Midbrain (tissue), 1 donor: Measurements from ENCODE around the gene NFIA.

Source experiments
- DNase-seq: peaks from one replicate; lab custom pipeline; 2025; lab: John Stamatoyannopoulos, UW

NFIA gene

DNA sequence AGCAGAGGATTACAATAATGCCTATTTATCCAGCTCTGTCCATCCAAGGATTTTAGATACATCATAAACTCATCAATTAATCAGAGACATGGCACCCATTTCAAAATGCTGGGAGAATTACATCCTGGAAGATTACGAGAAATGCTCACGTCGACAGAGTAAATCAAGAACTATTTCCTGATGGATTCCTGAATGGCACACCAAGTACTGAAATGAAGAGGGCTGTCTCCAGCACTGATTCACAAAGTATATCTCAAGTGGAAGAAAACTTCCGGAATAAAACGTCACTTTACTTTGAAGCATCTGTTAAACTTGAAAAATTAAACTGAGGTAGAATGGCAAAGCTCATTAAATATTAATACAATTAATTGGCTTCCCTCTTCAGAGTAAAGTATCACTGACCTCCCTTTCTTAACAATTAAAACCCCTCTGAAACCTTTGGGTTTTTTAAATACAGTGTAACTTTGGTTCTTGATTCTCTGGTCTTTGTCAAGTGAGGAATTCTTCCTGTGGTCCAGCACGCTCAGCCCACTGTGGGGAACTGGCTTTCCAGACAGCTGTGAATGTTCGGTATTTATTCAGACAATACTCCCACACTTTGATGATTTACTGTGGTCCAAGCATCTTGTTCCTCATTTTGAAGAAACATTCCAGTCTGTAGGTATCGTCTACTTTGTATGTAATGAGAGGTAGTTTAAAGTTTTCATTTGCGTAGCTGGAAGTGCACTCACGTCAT, 288.0 kb downstream of the NFIA start:
- no peak for DNase-seq

DNA sequence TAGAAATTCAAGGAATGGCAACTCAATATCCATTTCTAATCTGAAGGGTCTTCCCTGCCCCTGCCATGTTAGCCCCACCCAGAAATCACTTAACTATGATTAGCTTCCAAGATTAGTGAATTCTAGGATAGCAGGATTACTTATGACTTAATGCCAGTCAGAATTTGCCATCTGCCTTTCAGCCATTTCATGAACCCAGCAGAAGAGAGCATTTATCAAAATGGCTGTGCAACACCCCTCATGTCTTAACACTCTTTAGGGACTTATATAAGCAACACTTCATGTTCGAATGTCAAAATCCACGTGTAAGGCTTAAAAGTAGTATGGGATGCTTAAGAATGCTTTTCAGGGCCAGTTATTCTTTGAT, 288.5 kb downstream of the NFIA start:
- no peak for DNase-seq

DNA sequence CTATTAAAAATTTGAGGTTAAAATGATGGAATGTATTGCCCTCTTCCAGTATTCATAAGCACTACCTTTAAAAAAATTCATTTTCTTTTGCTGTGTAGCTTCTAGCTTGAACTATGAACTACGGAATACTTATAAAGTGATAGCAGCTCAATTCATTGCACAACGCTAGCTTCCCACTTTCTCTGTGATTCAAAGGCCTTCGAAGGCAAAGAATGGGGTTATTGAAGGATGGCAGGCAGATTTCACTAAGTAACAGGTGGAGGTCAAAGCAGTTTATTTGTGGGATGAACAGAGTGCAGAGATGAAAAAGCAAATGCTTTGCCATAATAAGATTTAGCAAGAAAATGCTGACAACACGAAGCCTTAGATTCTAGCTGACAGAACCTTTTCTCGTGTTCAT, 290.6 kb downstream of the NFIA start:
- no peak for DNase-seq

DNA sequence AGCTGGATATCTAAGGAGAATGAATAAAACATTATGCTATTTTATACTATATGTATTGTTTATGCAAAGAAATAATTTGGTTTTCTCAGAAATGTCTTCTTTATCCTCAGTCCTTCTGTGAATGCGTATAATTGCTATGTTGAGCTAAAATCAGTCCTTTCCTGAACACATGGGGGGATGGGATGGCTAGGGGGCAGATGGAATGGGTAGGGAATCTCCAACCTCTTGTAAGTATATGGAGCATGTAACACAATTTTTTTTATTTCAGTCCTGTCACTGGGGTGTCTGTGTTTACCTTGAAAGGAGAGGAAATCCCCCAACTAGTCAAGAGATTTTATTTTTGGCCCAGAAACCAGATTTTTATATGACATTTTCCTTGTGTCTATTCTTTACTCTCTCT, 291.8 kb downstream of the NFIA start:
- DNase-seq = no peak

DNA sequence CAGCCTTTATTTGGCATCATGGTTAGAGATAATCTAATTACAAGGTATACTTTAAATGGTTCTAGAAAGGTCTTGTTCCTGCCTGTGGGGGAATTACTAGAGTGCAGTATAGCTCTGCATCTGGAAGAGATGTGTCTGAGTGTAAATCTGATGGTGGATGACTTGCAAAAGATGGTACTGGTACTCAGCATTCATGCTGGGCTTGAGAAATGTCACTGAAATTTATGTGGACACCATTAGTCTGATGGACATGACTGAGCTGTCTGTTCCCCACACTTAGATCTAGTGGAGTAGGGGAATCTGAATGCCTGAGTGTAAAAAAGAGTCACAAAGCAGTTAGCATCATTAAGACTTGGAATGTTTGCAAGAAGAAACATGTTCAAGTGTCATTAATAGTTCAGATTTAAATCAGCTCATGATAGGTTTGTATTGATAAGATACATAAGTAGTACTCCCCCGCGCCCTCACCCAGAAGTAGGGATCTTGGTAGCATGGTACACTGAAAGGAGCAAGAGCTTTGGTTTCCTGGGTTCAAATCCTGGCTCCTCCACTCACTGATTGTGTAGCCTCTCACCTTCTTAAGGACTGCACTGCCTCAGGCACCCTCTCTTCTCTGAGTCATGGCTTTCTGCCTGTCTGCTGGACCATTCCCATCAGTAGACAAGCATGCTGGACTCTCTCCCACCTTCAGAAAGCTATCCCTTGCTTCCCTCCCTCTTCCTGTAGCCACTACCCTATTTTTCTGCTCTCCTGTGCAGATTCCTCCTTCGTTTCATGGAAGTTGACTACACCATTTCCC, 292.9 kb downstream of the NFIA start:
- no peak for DNase-seq

DNA sequence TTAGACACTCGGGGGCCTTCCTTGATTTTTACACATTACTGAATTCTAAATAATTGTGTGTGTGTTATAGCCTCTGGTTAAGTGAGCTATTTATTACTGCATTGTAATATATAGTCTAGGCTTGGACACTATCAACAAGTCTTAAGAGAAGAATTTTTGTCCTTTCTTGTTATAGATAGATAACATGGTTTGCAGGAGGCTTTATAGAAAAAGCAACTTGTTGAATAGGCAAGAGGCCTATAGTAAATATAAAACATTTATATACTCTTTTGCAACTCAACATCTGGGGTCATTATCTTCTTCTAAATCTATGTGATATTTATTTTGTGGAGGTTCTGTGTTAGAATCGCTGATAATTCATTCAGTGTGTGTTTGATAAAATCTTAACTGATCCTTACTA, 293.8 kb downstream of the NFIA start:
- DNase-seq = no peak

DNA sequence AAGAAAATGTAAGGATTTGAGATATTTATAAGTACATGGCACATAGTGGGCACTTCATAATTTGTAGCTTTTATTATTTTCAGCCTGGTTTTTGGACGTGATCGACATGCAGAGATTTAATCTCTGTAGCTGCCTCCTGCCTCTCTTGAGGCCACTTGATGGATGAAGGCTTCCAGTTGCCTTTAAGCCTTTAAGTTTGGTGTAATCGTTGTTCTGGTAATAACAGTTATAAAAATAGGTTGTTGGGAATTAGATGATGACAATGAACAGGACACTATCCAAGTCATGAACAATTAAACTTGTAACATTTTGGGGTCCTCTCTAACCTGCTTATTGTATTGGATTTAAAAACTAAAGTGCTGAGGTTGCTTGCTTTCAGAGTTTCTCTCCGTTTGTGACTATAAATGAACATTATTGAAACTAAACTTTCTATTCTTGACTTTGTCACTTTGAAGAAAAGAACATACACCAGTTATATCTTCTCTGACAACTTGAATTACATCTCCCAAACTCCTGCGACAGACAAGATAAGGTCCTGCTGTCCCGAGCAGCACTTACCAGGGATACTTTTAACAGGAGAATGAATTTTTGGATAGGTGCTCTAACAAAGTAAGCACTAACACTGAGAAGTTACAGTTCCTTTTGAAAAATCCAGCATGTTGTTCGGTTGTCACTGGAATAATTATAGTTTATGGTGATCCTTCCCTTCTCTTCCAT, 295.0 kb downstream of the NFIA start:
- no peak for DNase-seq

DNA sequence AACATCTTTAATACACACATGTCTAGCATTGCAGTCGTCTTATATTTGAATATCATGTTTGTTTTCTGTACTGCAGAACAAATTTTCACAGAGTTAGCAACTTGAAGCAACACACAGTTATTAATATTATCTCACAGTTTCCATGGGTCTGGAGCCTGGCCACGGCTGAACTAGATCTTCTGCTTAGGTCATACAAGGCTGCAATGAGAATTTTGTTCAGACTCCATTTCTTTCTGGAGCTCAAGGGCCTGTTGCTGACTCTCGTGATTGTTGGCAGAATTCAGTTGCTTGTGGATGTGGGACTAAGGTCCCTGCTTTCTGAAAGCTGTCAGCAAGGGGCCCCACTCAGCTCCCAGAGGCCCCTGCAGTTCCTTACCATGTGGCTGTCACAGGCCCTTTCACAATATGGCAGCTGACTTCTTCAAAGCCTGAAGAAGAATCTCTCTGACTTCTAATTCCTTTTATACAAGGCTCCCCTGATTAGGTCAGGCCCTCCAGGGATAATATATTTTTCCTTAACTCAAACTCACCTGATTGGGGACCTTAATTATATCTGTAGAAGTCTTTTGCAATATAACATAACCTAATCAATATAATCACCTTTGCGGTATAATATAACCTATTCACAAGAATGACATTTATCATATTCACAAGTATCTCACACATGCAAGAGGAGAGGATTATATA, 296.3 kb downstream of the NFIA start:
- no peak for DNase-seq

DNA sequence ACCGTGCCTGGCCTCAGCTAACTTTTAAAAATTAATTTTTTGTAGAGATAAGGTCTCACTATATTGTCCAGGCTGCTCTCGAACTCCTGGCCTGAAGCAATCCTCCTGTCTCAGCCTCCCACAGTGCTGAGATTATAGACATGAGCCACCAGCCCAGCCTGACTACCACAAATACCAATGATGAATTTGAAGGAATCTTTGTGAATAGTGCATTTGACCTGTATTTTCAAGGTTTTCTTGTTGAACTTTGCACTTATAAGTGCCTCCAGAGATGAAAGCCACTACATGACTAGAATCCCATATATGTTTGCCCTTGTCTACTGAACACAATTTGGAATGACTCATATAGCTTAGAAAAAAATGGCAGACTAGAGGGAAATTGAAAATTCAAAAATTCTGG, 297.3 kb downstream of the NFIA start:
- DNase-seq = no peak

DNA sequence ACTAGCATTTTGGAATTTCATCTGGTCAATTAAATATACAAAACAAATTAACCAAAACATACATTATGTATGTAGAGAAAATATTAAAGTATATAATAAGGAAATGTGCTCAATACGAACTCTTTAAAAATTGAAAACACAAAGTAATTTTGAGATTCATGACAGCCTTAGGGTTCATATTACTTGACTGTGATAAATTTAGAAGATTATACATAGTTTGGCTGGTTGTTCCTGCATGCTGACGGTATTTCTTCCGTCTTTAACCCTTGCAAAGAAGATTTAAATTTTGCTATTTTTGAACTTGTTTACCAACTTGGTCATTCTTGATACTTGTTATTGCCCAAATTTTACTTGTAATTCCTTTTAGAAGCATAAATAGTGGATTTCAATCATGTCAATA, 298.2 kb downstream of the NFIA start:
- DNase-seq = no peak

DNA sequence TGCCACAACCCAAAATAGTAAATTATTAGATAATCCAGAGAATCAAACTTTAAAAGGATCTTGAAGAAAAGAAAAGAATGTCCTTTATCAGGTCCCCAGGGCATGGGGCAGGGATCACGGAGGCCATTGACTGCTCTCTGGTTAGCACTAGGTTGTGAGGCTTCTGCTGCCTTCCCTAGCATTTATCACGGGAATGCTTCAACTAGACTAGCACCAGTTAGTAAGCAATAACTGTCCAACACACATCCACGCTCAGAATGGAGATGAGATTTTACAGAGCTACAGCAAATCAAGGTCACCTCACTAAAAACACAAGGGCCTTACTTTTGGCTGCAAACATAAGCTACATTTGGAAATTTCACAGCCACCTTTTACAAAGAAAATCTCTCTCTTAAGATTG, 304.0 kb downstream of the NFIA start:
- DNase-seq = no peak

DNA sequence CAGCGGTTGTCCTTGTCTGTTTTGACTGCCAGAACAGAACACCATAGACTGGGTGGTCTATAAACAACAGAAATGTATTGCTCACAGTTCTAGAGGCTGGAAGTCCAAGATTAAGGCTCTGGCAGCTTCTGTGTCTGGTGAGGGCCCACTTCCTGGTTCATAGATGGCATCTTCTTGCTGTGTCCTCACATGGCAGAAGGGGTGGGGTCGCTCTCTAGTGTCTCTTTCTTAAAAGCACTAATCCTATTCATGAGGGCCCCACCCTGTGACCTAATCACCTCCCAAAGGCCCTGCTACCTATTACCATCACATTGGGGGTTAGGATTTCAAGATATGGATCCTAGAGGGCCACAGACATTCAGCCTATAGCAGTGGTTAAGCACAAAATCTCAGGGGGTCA, 304.4 kb downstream of the NFIA start:
- no peak for DNase-seq

DNA sequence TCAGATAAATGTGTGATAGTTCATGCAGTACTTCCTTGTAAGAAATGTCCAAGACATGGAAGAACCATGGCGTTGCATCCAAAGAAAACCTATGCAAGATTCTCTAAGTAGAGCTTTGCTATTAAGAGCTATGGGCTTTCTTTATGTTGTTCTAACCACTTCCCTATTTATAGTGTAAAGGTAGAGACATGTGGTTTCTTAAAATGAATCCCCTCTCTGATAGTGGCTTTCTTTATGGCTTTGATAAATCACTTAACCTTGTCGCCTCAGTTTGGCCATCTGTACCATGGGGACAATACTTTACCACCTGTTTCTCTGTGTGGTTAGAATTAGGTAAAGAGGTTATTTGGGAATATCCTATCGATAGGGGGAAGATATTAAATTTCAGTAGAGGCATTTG, 305.5 kb downstream of the NFIA start:
- no peak for DNase-seq

DNA sequence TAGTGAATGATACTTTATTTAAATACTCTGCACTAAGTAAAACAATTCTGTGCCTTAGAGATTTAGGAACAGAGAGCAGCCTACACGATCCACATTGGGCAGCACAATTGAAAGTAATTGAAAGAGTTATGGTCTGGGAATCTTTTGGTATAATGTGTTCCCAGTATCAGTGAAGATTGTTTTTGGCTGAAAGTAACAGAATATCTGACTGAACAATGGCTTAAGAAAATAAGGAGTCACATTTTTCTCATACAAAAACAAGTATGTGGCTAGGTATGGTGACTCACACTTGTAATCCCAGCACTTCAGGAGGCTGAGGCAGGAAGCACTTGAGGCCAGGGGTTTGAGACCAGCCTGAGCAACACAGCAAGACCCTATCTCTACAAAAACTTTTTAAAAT, 306.2 kb downstream of the NFIA start:
- no peak for DNase-seq

DNA sequence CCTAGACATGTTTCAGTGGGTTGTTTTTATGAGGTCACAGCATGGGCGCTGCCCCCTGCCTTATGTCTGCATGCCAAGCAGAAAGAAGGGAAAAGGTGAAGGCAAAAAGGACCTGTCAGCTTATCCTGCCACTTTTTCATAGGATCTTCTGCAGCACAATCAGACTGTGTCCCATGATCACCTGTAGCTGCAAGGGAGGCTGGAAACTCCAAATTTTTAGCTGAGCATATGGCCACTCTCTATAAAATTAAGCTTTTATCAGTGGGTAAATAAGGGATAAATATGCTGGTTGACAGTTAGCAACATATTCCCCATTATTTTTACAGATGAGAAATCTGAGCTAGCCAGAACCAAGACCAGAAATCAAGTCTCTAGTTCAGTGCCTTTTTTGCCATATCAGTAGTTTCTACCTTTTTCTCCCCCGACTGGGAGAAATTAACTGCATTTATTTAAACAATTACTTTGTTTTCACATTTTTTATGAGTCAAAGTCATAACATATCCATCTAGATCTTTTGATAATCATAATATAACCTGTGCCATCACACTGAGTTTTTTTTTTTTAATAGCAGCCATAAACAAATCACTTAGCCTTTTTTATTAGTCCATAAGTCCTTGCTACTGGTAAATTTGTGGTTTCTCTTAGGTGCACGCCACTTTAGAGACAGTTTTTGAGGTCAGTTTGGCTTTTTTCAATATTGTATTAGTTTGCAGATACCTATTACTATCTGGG, 307.0 kb downstream of the NFIA start:
- DNase-seq = no peak

DNA sequence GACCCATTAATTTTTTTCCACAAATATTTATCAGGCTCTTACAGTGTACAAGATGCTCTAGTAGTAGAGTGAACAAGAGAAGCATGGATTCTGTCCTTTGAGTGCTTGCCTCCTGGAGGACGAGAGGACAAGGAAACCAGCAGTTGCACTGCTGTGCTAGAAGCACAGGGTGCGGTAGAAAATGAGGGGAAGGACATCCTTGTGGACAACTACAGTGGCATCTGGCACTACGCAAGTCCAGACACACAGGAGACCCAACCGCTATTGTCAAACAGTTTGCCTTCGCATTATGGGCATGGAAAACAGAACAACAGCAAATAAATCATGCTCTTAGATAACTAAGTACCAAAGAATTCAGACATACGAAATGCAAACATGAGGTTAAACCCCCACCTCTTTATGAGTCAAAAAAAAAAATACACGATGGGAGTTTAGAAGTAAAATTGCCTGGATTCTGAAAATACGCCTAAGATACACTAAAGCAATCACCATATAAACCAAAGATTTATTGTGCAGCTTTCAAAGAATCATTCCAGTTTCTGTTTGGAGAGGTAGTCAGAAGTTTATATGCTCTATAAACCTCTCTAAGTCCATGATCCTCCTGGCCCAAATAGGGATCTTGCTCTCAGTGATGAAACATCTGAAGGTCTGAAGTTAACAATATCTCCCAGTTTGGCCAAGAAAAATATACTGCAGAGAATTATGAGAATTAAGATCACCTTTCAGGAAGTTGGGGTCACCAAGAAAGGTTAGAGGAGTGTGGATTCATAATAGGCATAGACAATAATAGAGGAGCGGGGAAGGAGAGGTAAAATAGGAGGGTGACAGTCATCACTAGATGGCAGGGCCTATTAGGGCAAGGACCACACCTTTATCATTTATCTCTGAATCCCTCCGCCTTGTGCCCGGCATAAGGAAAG, 307.8 kb downstream of the NFIA start:
- no peak for DNase-seq

DNA sequence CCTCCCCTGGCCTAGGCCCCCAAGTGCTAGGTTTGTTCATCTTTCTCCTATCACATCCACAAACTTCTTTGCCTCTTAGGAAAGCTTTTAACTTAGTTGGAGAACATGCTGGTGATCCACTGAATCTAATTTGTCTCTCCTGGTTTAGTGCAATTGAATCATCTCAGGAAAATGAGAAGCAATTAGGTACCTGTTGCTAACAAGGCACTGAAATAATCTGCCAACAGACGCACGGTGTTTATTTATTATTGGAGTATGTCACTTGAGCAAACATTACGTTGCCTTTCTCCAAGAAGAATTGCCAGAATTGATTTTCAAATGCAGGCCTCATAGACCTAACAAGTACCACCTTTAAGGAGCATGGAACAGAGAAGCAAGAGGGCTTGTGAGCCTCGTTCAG, 309.4 kb downstream of the NFIA start:
- DNase-seq = no peak

DNA sequence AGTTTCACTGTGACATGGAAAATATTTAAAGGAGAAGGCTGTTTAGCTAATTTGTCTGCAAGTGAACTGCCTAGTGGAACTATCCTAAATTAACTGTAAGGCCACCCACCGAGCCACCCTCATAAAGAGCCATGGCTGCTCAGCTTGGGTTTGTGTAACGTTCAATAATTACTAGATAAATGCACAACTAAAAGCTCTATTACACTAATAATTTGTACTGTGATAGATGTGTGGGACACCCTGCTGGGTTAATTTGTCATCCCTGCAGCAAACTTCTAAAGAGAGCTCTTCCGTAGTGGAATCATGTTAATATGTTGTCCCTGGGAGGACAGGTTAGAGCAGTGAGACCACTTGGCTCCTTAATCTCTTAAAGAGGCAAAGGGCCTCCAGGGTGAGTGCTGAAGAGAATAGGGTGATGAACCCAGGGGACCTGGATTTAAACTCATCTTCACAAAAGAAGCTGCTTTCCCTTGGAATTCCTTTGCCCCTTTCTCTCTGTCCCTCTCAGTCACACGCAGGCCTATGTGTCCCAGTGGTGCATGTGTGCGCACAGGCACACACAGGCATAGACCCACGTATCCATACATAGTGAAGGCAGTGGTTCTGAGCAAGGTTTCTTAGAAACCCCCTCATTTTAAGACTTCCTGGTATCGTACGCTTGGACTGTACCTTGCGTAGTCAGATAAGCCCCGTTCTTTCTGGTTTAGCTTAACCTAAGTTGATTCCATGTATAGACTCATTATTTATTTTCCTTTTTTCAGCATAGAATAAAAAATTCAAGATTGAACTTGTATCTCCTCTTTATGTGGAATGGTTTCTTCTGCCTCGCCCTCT, 310.3 kb downstream of the NFIA start:
- DNase-seq = no peak

DNA sequence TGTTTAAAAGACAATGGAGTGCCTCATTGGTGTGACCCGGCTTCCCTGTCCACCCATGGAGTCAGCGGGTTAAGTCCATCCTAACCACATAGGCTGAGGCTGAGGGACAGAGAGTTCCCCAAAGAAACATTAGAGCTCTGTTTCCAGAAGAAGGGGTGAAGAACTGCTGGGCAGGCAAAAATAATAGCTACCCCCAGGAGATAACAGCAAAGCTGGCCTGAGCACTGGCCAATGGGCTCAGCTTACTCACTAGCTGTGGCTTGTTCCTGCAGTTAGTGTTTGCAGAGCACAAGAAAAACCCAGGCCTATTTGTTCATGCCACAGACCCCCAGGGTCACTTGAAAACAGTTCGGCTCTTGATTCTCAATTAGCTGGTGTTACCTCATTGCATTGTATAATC, 311.2 kb downstream of the NFIA start:
- DNase-seq = no peak
